ENCODE measurements around the gene RIC3. TPM values are rescaled to one million over a fixed set of nuclear protein-coding genes. Genes with fewer than 3 reads are reported as not detected.

The RIC3 gene
- total RNA-seq, 4 donors from 2014 or later = 11.8 to 28.2 (median 18.9) TPM

GRCh38 chr11:8196749-8197148, 27.9 kb upstream of the RIC3 start:
- Histone ChIP-seq H3K27ac (no peak overlapping the region), H3K4me3 (no peak overlapping the region), H3K36me3 (no peaks in the 10 kb centered on the region), H3K4me1 (no peaks in the 10 kb centered on the region), H3K9me3 (no peaks in the 10 kb centered on the region), H3K27me3 (no peaks in the 10 kb centered on the region)
- DNase-seq (ENCODE audit: low spot score in 2 of 2) = no peak
- TF ChIP-seq POLR2A (IDR thresholded peaks at IDR 0.05) (no peak), EP300 (IDR thresholded peaks at IDR 0.05) (no peak), CTCF (IDR thresholded peaks at IDR 0.05) (no peak)

GRCh38 chr11:8194956-8195355, 26.1 kb upstream of the RIC3 start:
- Histone ChIP-seq H3K4me1 (no peaks in the 10 kb centered on the region), H3K27ac (no peak overlapping the region), H3K27me3 (no peaks in the 10 kb centered on the region), H3K9me3 (no peaks in the 10 kb centered on the region), H3K4me3 (no peak overlapping the region), H3K36me3 (no peaks in the 10 kb centered on the region)
- WGBS, 2 donors = 74% methylated on average over 4 of the region's 4 CpGs
- TF ChIP-seq EP300 (IDR thresholded peaks at IDR 0.05) = no peak
- no peak for TF ChIP-seq CTCF (IDR thresholded peaks at IDR 0.05)
- TF ChIP-seq POLR2A (IDR thresholded peaks at IDR 0.05) = no peak
- DNase-seq (ENCODE audit: low spot score in 2 of 2) = no peak

GRCh38 chr11:8192896-8193209, 24.0 kb upstream of the RIC3 start:
- DNase-seq (ENCODE audit: low spot score in 2 of 2) = no peak
- H3K4me1 ChIP-seq = no peaks in the 10 kb centered on the region
- H3K9me3 ChIP-seq = no peaks in the 10 kb centered on the region
- H3K36me3 ChIP-seq = no peaks in the 10 kb centered on the region
- H3K27ac ChIP-seq = no peak overlapping the region
- H3K27me3 ChIP-seq = no peaks in the 10 kb centered on the region
- 20 to 40% methylated on average over 1 to 5 of the region's 5 CpGs for WGBS, 2 donors
- no peak for TF ChIP-seq EP300 (IDR thresholded peaks at IDR 0.05)
- TF ChIP-seq POLR2A (IDR thresholded peaks at IDR 0.05) = no peak
- no peak for TF ChIP-seq CTCF (IDR thresholded peaks at IDR 0.05)
- H3K4me3 ChIP-seq = no peak overlapping the region

GRCh38 chr11:8192016-8192895, 23.4 kb upstream of the RIC3 start:
- no peaks in the 10 kb centered on the region for H3K9me3 ChIP-seq
- 72 to 74% methylated on average over 19 of the region's 19 CpGs for WGBS, 2 donors
- H3K36me3 ChIP-seq = no peaks in the 10 kb centered on the region
- H3K4me3 ChIP-seq = no peak overlapping the region
- H3K27me3 ChIP-seq = no peaks in the 10 kb centered on the region
- peak in 1 of 2 donors; percentile 62 for DNase-seq (ENCODE audit: low spot score in 2 of 2)
- no peak overlapping the region for H3K27ac ChIP-seq
- TF ChIP-seq POLR2A (IDR thresholded peaks at IDR 0.05) (no peak), EP300 (IDR thresholded peaks at IDR 0.05) (no peak), CTCF (IDR thresholded peaks at IDR 0.05) (peak; percentile 68 to 80 (median 70))
- H3K4me1 ChIP-seq = no peaks in the 10 kb centered on the region

GRCh38 chr11:8190431-8190830, 21.6 kb upstream of the RIC3 start:
- Histone ChIP-seq H3K27ac (no peak overlapping the region), H3K27me3 (no peaks in the 10 kb centered on the region), H3K36me3 (no peaks in the 10 kb centered on the region), H3K4me1 (no peaks in the 10 kb centered on the region), H3K4me3 (no peak overlapping the region), H3K9me3 (peaks cover 0 to 5% (median 0%) of the 10 kb centered on the region in 4 donors)
- TF ChIP-seq POLR2A (IDR thresholded peaks at IDR 0.05) (no peak), EP300 (IDR thresholded peaks at IDR 0.05) (no peak), CTCF (IDR thresholded peaks at IDR 0.05) (no peak)
- 35 to 44% methylated on average over 2 of the region's 2 CpGs for WGBS, 2 donors
- DNase-seq (ENCODE audit: low spot score in 2 of 2) = no peak

All from tibial nerve (tissue), 4 donors.